Stimulated activated CD8-positive, alpha-beta memory T cell treated with anti-CD3 and anti-CD28 coated beads, Interleukin-12 subunit alpha, Interleukin-12 subunit beta, amount 100 ng/mL, for 4 hours (primary cell): ENCODE measurements around the gene KRTAP3-2.
"Not testable (repeated sequence)": the region's sequence is repeated elsewhere in the genome, so short reads cannot be mapped to it uniquely, and the experiment has no call there.

Experiments
- DNase-seq: peaks from one replicate; pipeline ENCODE4 v3.0.0-alpha.2; 2020; ENCODE audit warnings: low read depth

Gene KRTAP3-2

DNA sequence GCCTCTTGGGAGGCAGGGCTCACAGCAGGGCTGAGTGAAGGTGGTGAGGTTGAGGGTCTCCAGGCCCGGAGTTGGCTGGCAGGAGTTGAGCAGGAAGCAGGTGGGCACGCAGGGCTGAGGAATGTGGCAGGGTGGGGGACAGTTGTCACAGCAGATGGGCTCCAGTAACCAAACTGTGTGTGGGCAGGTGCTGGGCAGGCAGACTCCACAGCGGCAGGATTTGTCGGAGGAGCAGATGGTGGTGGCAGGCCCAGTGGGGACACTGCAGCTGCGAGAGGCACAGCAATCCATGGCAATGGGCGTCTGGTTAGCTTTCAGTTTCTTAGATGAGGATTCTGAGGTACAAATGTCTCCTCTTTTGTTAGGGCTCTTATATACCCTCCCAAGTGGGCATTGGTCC, at the start of gene KRTAP3-2:
KRTAP3-2 (minus strand) TSS at position 344 of the 400 bp plus-strand sequence; CDS start at position 291, 53 bp downstream.
- DNase-seq, result not testable (repeated sequence)

- no peak for DNase-seq
These were observed 49.4 kb upstream of the KRTAP3-2 start for GRCh38 chr17:41049110-41049509.

- no peak for DNase-seq
These were observed 48.7 kb upstream of the KRTAP3-2 start for GRCh38 chr17:41048441-41048840.

- DNase-seq, result not testable (repeated sequence)
These were observed 47.2 kb upstream of the KRTAP3-2 start, which contains the start of gene KRTAP2-1 for GRCh38 chr17:41046735-41047465. TSS of gene KRTAP2-1 (minus strand) at chr17:41047316. CDS start at chr17:41047267, 49 bp downstream.

DNA sequence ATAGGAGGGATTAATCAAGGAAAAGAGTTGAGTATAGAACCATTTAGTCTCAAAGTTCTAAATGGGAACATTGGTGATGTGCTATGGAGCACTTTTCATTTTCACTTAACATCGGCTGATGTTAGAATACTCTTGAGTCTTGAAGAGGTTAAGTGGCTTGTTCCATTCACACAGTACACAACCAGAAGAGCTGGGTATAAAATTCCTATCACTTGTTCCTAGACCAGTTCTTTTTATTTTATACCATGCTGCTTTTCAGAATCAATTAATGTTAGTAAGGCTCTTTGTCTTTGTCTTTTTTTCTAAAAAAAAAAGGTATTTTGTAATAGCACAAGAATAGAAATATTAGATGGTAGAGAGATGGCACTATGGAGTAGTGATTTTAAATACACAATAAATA, 43.2 kb upstream of the KRTAP3-2 start:
- no peak for DNase-seq

GRCh38 chr17:41040783-41041571, 41.3 kb upstream of the KRTAP3-2 start, which contains the start of gene KRTAP1-1:
TSS of gene KRTAP1-1 (minus strand) at chr17:41041450. CDS start at chr17:41041397, 53 bp downstream.
- DNase-seq, result not testable (repeated sequence)

GRCh38 chr17:41037853-41038350, 38.2 kb upstream of the KRTAP3-2 start:
- DNase-seq, result no peak

GRCh38 chr17:41034346-41034935, 34.7 kb upstream of the KRTAP3-2 start, which contains the start of gene KRTAP1-3:
TSS of gene KRTAP1-3 (minus strand) at chr17:41034874. CDS start at chr17:41034821, 53 bp downstream.
- DNase-seq, result not testable (repeated sequence)

DNA sequence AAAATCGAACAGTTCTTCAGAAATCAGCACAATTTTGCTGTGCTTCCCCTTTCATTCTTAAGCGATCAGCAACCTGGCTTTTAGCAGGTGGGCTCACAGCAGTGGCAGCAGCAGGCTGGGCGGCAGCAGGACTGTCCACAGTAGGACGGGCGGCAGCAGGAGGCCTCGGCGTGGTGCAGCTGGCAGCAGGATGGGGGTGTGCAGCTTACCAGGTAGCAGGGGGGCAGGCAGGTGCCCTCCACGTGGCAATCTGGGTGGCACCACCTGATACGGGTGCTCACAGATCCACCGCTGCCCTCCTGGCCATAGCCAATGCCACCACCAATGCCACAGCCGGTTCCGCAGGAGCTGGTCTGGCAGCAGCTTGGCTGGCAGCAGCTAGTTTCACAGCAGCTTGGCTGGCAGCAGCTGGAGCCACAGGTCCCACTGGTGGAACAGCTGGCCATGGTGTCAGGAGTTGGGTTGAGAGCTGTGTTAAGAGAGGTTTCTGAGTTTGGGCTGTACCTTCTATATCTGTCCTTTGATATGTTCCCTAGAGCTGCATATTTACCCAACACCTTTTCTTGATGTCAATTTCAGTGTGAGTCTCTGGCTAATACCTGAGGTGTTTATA, 30.0 kb upstream of the KRTAP3-2 start, which contains the start of gene KRTAP1-4:
KRTAP1-4 (minus strand) TSS at position 563 of the 613 bp plus-strand sequence; CDS start at position 446, 117 bp downstream.
- no peak for DNase-seq

DNA sequence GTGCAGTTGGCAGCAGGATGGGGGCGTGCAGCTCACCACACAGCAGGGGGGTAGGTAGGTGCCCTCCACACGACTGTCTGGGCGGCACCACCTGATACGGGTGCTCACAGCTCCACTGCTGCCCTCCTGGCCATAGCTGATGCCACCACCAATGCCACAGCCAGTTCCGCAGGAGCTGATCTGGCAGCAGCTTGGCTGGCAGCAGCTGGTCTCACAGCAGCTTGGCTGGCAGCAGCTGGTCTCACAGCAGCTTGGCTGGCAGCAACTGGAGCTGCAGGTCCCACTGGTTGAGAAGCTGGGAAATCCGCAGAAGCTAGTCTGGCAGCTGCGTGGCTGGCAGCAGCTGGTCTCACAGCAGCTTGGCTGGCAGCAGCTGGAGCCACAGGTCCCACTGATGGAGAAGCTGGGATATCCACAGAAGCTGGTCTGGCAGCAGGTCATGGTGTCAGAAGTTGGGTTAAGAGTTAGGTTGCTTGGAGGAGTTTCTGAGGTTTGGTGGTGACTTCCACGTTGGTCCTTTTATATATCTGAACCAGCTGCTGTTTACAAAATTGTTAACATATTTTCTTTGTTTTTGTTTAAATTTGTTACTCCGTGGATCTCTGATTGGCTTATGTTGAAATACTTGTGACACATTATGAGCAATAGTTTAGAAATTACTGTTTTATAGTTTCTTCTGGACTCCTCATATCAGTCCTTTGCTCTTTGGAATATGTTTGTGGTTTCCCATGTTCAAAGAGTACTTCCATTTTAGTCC, 27.2 kb upstream of the KRTAP3-2 start, which contains the start of gene KRTAP1-5:
KRTAP1-5 (minus strand) TSS at position 494 of the 757 bp plus-strand sequence; CDS start at position 441, 53 bp downstream.
- no peak for DNase-seq

DNA sequence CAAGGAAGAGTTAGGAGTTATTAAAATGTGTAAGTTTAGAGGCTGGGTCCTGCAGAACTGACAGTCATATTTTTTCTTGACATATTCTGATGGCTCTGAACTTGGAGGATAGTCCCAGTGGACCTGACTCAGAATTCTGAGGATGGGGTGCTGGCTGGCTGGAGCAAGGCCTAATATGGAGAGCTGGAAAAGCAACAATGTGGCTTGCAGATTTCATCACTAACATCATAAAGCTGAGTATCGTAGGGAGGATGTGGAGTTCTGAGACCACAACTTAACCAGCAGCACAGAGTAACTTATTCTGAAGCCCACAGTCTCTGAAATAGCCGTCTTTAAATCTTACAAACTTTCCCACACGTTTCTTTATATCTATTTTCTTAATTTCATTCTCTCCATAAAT, 25.0 kb upstream of the KRTAP3-2 start:
- no peak for DNase-seq

GRCh38 chr17:41020336-41020735, 20.6 kb upstream of the KRTAP3-2 start:
- no peak for DNase-seq

DNA sequence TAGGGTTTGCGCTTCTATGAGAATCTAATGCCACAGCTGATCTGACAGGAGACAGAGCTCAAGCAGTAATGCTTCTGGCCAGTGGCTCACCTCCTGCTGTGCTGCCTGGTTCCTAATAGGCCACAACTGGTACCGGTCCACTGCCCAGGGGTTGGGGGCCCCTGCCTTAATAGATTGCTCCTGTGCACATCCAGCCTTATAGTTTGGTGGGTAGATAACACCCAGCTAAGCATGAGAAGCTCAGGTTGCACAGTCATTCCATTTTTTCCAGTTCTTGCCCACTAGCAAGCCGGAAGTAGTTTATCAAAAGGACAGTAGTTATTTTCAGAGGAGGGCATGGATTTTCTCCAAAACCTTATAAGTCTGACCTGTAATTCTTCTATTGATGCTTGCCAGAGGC, 19.7 kb upstream of the KRTAP3-2 start:
- DNase-seq, result no peak

DNA sequence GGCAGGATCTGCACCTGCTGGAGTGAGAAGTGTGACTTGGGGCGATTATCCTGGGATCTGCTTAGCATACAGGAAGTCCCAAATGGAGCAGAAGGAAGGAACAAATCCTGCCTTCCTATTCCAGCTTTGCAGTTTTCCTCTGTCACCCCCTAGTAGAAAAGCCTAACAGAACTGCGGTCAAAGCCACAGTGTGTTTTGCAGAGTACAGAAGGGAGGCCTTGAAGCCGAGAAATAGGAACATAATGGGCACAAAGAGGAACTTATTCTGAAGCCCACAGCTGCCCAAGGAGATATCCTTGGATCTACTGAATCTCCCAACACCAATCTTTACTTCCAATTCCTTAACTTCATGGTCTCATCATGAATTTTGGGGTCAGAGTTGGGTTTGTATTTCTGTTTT, 18.8 kb upstream of the KRTAP3-2 start:
- no peak for DNase-seq

GRCh38 chr17:41016578-41017215, 17.0 kb upstream of the KRTAP3-2 start:
- no peak for DNase-seq

DNA sequence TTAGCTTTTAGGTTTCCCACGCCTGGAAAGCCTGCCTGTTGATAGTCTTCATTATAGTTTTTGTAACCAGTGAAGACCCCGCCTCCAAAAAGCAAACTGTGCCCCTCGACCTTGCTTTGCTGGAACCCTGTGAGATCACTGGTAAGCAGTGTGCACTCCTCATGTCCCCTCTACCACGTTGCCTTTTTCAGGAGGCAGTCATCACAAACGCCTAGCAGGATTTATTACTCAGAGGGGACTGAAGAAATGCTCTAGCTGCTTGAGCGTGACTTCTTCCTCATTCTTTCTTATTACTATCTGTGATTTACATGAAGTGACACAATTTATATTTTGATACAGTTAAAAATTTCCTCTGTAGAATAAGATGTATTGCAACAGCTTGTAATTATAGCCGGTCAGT, 15.7 kb upstream of the KRTAP3-2 start:
- DNase-seq, result no peak

DNA sequence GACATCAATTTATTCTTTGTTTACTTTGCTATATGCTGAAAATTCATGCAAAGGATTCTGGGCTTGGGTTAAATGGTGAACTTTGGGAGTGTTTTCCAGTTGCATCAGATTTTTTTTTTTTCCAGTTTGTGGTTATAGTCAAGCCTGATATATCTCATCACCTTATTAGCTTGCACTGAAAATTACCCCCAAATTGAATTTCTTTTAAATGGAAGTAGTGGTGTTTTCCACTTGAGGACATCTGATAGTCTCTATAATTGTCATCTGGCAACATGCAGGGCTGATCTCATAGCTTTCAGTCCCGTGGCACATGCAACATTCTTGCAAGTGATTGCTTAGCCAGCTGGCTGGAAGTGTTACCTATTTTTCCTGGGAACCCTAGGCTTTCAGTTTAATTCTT, 13.9 kb upstream of the KRTAP3-2 start:
- no peak for DNase-seq

GRCh38 chr17:41013181-41013580, 13.5 kb upstream of the KRTAP3-2 start:
- no peak for DNase-seq

GRCh38 chr17:41012326-41013120, 12.8 kb upstream of the KRTAP3-2 start:
- no peak for DNase-seq
